ENCODE results near the gene GFOD1. TPM values are rescaled to one million over a fixed set of nuclear protein-coding genes. Genes with fewer than 3 reads are reported as not detected.

The GFOD1 gene
- total and polyA plus RNA-seq, 8 donors, result 0.76 to 29.4 (median 11.4) TPM

DNA sequence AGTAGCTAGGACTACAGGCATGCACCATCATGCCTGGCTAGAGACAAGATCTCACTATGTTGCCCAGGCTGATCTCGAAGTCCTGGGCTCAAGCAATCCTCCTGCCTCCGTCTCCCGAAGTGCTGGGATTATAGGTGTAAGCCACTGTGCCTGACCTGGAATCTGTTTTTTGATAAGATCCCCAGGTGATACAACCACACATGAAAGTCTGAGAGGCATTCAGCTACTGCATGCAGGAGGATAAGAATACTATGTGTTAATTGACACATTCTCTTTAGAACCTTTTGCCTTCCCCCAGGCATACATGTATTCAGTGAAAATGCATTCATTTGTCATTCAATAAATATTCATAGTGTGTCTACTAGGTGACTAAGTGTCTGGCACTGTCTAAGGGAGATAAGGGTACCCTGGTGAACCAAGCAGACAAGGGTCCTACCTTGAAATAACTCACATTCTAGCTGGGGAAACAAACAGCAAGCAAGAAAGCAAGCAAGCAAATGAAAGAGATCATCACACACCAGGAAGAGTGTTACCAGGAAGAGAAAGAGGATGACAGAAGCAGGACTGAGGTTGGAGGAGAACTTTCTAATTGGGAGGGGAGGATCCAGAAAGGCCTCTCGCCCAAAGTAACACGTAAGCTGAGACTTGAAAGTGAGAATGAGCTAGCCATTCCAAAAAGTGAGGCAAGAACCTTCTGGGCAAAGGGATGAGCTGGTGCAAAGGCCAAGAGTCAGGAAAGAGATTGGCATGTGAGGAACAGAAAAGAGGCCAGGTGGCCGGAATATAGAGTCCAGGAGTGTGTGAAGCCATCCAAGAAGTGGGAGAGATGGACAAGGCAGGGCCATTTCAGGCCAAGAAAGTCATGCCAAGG, 6.5 kb downstream of the GFOD1 start:
- Histone ChIP-seq H3K9me3 (no peaks in the 10 kb centered on the region), H3K27me3 (no peaks in the 10 kb centered on the region), H3K27ac (no peak overlapping the region), H3K36me3 (peaks cover 0 to 17% (median 6%) of the 10 kb centered on the region in 4 donors), H3K4me1 (peaks cover 9 to 68% (median 37%) of the 10 kb centered on the region in 4 donors), H3K4me3 (no peak overlapping the region)
- intact Hi-C loops (cut with DNase I; ENCODE audit: low total_unique reads), result no loop called here
- no peak for TF ChIP-seq EP300 (IDR thresholded peaks at IDR 0.05)
- TF ChIP-seq POLR2A (IDR thresholded peaks at IDR 0.05), result no peak
- TF ChIP-seq, protein P1, sequence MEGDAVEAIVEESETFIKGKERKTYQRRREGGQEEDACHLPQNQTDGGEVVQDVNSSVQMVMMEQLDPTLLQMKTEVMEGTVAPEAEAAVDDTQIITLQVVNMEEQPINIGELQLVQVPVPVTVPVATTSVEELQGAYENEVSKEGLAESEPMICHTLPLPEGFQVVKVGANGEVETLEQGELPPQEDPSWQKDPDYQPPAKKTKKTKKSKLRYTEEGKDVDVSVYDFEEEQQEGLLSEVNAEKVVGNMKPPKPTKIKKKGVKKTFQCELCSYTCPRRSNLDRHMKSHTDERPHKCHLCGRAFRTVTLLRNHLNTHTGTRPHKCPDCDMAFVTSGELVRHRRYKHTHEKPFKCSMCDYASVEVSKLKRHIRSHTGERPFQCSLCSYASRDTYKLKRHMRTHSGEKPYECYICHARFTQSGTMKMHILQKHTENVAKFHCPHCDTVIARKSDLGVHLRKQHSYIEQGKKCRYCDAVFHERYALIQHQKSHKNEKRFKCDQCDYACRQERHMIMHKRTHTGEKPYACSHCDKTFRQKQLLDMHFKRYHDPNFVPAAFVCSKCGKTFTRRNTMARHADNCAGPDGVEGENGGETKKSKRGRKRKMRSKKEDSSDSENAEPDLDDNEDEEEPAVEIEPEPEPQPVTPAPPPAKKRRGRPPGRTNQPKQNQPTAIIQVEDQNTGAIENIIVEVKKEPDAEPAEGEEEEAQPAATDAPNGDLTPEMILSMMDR (IDR thresholded peaks at IDR 0.05), result no peak
- TF ChIP-seq POLR2AphosphoS5 (IDR thresholded peaks at IDR 0.05), result no peak
- WGBS, 5 donors, result 93 to 94% (median 93%) methylated on average over 6 of the region's 6 CpGs
- DNase-seq, result no peak

GRCh38 chr6:13479971-13480434, 7.4 kb downstream of the GFOD1 start:
- intact Hi-C loops (cut with DNase I; ENCODE audit: low total_unique reads), result no loop called here
- no peak for DNase-seq
- H3K36me3 ChIP-seq, result peaks cover 0 to 17% (median 6%) of the 10 kb centered on the region in 4 donors
- no peak overlapping the region for H3K27ac ChIP-seq
- H3K27me3 ChIP-seq, result no peaks in the 10 kb centered on the region
- TF ChIP-seq POLR2A (IDR thresholded peaks at IDR 0.05) (no peak), POLR2AphosphoS5 (IDR thresholded peaks at IDR 0.05) (no peak), EP300 (IDR thresholded peaks at IDR 0.05) (no peak)
- TF ChIP-seq, protein P1 (IDR thresholded peaks at IDR 0.05), result no peak
- H3K4me1 ChIP-seq, result peaks cover under 1 to 59% (median 28%) of the 10 kb centered on the region in 4 donors
- H3K4me3 ChIP-seq, result no peak overlapping the region
- 79 to 93% (median 87%) methylated on average over 4 of the region's 4 CpGs for WGBS, 5 donors
- no peaks in the 10 kb centered on the region for H3K9me3 ChIP-seq

- TF ChIP-seq, protein P1 (IDR thresholded peaks at IDR 0.05), result no peak
- TF ChIP-seq EP300 (IDR thresholded peaks at IDR 0.05) (no peak), POLR2AphosphoS5 (IDR thresholded peaks at IDR 0.05) (no peak), POLR2A (IDR thresholded peaks at IDR 0.05) (no peak)
- 82 to 95% (median 82%) methylated on average over 2 of the region's 2 CpGs for WGBS, 5 donors
- H3K9me3 ChIP-seq, result no peaks in the 10 kb centered on the region
- no peaks in the 10 kb centered on the region for H3K27me3 ChIP-seq
- H3K27ac ChIP-seq, result no peak overlapping the region
- intact Hi-C loops (cut with DNase I; ENCODE audit: low total_unique reads), result no loop called here
- no peak for DNase-seq
- peaks cover 0 to 57% (median 26%) of the 10 kb centered on the region in 4 donors for H3K4me1 ChIP-seq
- no peak overlapping the region for H3K4me3 ChIP-seq
- peaks cover 0 to 17% (median 6%) of the 10 kb centered on the region in 4 donors for H3K36me3 ChIP-seq
Observed at GRCh38 chr6:13479206-13479800, 8.1 kb downstream of the GFOD1 start.

DNA sequence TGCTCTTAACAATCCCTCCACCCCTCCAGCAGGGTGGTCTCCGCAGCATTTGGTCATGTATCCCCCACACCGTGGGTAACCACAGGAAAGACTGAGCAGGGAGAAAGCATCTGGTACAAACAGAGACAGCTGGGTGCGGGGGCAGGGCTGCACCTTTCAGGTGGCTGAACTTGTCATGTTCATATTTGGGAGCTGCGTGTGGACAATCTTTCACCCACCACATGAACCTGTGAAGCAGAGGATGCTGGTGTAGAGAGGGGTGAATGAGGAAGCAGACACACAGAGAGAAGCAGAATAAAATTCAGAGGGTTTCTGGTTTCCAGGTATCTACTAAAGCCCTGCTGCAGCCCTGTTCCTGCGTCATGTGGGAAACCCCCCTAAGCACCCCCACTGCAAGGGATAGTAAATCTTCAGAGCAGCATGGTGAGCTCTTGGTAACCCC, 8.9 kb downstream of the GFOD1 start:
- Histone ChIP-seq H3K4me3 (no peak overlapping the region), H3K27me3 (no peaks in the 10 kb centered on the region), H3K27ac (no peak overlapping the region), H3K4me1 (peaks cover 0 to 55% (median 22%) of the 10 kb centered on the region in 4 donors), H3K9me3 (no peaks in the 10 kb centered on the region), H3K36me3 (peaks cover 0 to 17% (median 6%) of the 10 kb centered on the region in 4 donors)
- 61 to 83% (median 77%) methylated on average over 5 of the region's 5 CpGs for WGBS, 5 donors
- intact Hi-C loops (cut with DNase I; ENCODE audit: low total_unique reads), result no loop called here
- no peak for DNase-seq
- TF ChIP-seq POLR2A (IDR thresholded peaks at IDR 0.05), result no peak
- no peak for TF ChIP-seq EP300 (IDR thresholded peaks at IDR 0.05)
- TF ChIP-seq, protein P1 (IDR thresholded peaks at IDR 0.05), result no peak
- TF ChIP-seq POLR2AphosphoS5 (IDR thresholded peaks at IDR 0.05), result no peak

All from stomach (tissue), 9 donors.